ENCODE measurements around the gene CMBL. TPM values are rescaled to one million over a fixed set of nuclear protein-coding genes. Genes with fewer than 3 reads are reported as not detected.

Gene CMBL
- total RNA-seq, 1 experiment from 2014 or later = 12.6 TPM

GRCh38 chr5:10233505-10233904, 74.2 kb downstream of the CMBL start:
- Histone ChIP-seq H3K27ac (ENCODE audit: insufficient read length, low read depth, low read length) (no peak overlapping the region), H3K4me2 (ENCODE audit: insufficient read depth, insufficient read length, low read length) (no peak overlapping the region), H3T11ph (ENCODE audit: low read length) (no peak overlapping the region), H2BK120ac (ENCODE audit: low read depth, low read length, poor library complexity, severe bottlenecking) (no peak overlapping the region), H3K23ac (ENCODE audit: insufficient read length, low read depth, low read length) (no peak overlapping the region), H4K20me1 (ENCODE audit: control insufficient read depth, insufficient read depth, insufficient read length) (no peaks in the 10 kb centered on the region), H2AFZ (ENCODE audit: low read length) (no peak overlapping the region), H4K8ac (replicated peaks; ENCODE audit: insufficient read length, low read depth, low read length) (no peak overlapping the region), H3K79me1 (ENCODE audit: insufficient read depth, low read depth, low read length, poor library complexity, severe bottlenecking) (no peaks in the 10 kb centered on the region), H3K9me3 (ENCODE audit: control insufficient read depth, low read depth, low read length) (no peaks in the 10 kb centered on the region), H2BK5ac (ENCODE audit: insufficient read length, low read length) (no peak overlapping the region), H2BK20ac (ENCODE audit: low read depth, low read length, poor library complexity, severe bottlenecking) (no peak overlapping the region), H3K79me2 (ENCODE audit: insufficient read depth, low read length) (no peaks in the 10 kb centered on the region), H2BK15ac (ENCODE audit: low read depth, low read length) (no peak overlapping the region), H3K4ac (ENCODE audit: low read depth, low read length) (no peak overlapping the region), H3K56ac (ENCODE audit: insufficient read length, low read depth, low read length) (no peak overlapping the region), H3K18ac (ENCODE audit: insufficient read length, low read depth, low read length) (no peak overlapping the region), H3K14ac (ENCODE audit: insufficient read depth, low read length) (no peak overlapping the region), H3K4me1 (ENCODE audit: insufficient read depth, low read length) (no peaks in the 10 kb centered on the region), H3K23me2 (ENCODE audit: insufficient read length, low read depth, low read length, poor library complexity, severe bottlenecking) (no peaks in the 10 kb centered on the region), H4K5ac (ENCODE audit: insufficient read length, low read depth, low read length) (no peak overlapping the region), H2BK12ac (ENCODE audit: insufficient read length, low read depth, low read length) (no peak overlapping the region), H2AK5ac (ENCODE audit: insufficient read length, low read length) (no peak overlapping the region), H4K91ac (ENCODE audit: insufficient read length, low read depth, low read length) (no peak overlapping the region), H3K9ac (ENCODE audit: extremely low read depth, insufficient read length, low read length) (no peak overlapping the region), H3K27me3 (ENCODE audit: insufficient read depth, low read length) (no peaks in the 10 kb centered on the region)
- Mint-ChIP-seq H3K4me3 (no peak overlapping the region), H3K36me3 (ENCODE audit: insufficient read depth in 1 of 3, low read depth in 3 of 3) (peaks cover 11 to 15% (median 14%) of the 10 kb centered on the region in 3 experiments; a peak in 6 of 7 replicates), H3K27ac (peak overlapping the region; percentile 15 to 87 (median 72); a peak in 5 of 7 replicates), H3K4me1 (peaks cover 6 to 7% of the 10 kb centered on the region in 2 experiments), H3K9me3 (no peaks in the 10 kb centered on the region), H3K27me3 (ENCODE audit: low read depth) (no peaks in the 10 kb centered on the region)
- peak; percentile 49; the same call in 2 of the 3 replicates for TF ChIP-seq CTCF (conservative IDR thresholded peaks at IDR 0.05)
- no CpG with 5 or more reads among the region's 7 CpGs for WGBS (ENCODE audit: extremely low coverage, insufficient read length, low lambda C conversion rate)
- no peak for DNase-seq
